NCI-H510A (cell line): Measurements from ENCODE around the gene SRSF3.
"Not testable (repeated sequence)": the region's sequence is repeated elsewhere in the genome, so short reads cannot be mapped to it uniquely, and the experiment has no call there.

Experiments used
- DNase-seq: peaks from one replicate; lab custom pipeline; 2025; lab: John Stamatoyannopoulos, UW

Gene SRSF3

DNA sequence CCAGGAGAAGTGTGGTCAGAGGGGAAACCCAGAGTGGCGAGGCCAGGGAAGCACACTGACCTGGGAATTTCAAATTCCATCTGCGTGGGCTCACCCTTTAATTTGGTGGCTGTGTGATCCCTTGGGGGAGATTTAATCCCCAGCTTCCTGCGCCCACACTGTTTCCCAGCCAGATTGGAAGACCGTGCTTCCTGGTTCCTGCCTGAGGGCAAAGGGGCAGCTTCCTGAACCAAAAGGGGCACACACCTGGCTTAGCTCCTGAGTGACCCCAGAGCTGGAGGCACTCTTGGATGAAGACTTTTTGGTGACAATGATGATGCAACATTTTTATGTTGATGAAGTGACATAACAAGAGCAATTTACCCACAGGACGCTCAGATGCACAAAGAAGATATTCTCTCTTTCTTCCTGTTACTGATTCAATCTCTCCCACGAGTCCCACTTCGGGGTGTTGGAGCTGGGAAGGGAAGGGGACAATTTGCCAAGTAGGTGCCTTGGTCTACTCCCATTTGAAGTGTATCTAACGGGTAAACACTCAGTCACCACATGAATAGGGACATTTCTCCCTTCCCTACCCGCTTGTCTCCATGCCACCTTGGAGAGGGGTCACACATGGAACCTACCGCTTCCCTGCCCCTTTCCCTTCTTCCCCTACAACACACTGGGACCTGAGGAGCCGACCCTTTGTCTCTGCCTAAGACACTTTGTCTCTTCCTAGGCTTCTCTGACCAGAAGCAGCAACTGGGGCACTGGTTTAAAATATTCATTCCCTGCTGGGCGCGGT lies 55.7 kb downstream of the SRSF3 start:
- DNase-seq, result no peak

DNA sequence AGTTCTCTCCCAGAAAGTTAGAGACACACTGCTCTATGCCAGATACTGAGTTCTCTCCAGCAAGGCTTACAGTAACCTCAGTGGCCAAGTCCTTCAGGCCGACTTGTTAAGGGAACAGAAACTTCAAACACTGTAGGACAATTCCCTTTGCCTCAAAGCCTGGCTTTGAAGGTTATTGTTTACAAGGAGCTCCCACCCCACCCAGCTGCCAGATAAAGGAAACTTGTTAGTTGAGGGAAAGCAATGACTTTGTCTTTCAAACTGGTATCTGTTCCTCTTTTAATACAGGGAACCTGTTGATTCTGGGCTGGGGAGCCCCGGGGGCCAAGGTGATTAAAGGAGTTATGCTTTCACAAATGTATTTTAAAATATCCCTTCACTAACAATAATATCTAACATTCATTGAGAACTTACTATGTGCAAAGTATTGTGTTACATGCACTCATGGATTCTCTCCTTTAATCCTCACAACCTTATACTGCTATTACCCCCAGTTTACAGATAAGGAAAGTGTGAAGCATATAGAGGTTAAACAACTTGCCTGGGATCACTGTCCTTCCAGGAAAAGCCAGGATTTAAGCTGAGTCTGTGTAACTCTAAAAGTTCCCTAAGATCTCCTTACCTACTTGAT lies 56.8 kb downstream of the SRSF3 start:
- no peak for DNase-seq

DNA sequence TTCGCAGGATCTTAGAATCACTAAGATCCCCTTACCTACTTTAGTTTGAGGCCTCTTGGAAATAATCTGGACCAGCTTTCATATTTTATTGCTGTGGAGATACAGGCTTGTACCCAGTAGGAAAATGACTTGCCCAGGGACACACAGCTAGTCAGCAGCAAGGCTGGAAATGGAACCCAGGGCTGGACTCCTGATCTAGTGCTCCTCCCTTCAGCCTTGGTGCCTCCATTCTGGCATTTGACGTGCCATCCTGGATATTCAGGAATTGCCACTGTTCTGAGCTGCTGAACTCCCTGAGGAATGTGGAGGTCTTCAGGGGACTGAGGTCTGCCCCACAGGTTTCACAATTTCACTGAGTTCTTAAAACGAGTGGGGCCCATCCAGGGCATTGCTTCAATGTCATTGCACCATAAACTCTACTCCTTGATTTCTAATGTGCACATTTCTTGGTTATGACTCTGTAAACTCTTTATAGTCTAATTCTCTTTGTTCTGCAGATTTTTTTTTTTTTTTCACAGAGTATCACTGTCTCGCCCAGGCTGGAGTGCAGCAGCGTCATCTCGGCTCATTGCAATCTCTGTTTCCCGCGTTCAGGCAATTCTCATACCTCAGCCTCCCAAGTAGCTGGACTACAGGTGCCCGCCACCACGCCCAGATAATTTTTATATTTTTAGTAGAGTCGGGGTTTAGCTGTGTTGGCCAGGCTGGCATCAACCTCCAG lies 57.7 kb downstream of the SRSF3 start:
- no peak for DNase-seq

DNA sequence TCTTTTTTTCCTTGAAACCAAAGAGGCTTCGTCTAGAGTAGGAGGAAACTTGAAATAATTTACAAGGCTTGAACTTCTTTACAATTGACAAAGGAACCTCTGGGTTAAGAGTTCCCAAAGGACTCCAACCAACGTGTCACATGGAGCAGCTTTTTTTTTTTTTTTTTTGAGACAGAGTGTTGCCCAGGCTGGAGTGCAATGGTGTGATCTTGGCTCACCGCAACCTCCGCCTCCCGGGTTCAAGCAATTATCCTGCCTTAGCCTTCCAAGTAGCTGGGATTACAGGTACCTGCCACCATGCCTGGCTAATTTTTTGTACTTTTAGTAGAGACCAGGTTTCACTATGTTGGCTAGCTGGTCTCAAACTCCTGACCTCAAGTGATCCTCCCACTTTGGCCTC lies 60.3 kb downstream of the SRSF3 start:
- not testable (repeated sequence) for DNase-seq
